ENCODE measurements around the gene IQCF5.

DNA sequence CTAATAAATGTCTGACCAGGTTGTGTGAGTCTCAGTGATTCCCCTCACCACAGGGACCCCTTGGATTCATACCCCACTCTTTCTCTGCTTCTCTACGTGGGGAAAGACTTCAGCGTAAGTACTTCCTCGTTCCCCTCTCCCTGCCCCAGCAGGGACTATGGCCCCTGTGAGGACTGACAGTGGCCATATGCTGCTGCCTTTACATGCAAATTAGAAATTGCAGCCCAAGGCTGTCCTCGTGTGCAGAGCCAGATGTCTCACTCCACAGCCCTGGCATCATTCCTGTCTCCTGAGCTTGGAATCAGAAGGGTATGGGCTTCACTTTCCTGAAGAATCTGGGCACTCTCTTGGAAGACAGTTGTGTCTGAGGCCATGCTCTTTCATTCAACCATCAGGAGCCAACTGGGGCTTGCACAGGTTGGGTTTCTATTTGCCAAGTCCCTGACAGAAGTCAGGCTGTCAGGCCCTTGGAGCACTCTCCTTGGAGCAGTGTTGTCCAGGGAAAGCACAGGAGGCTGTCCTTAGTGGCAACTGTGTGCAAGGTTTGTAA lies 44.5 kb downstream of the IQCF5 start:
- TF ChIP-seq, protein P1, sequence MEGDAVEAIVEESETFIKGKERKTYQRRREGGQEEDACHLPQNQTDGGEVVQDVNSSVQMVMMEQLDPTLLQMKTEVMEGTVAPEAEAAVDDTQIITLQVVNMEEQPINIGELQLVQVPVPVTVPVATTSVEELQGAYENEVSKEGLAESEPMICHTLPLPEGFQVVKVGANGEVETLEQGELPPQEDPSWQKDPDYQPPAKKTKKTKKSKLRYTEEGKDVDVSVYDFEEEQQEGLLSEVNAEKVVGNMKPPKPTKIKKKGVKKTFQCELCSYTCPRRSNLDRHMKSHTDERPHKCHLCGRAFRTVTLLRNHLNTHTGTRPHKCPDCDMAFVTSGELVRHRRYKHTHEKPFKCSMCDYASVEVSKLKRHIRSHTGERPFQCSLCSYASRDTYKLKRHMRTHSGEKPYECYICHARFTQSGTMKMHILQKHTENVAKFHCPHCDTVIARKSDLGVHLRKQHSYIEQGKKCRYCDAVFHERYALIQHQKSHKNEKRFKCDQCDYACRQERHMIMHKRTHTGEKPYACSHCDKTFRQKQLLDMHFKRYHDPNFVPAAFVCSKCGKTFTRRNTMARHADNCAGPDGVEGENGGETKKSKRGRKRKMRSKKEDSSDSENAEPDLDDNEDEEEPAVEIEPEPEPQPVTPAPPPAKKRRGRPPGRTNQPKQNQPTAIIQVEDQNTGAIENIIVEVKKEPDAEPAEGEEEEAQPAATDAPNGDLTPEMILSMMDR (conservative IDR thresholded peaks at IDR 0.05): no peak
- TF ChIP-seq EZH2 (IDR thresholded peaks at IDR 0.05; ENCODE audit: low read depth): no peak
